Measurements from ENCODE around the gene ZNF814.
"Not testable (repeated sequence)": the region's sequence is repeated elsewhere in the genome, so short reads cannot be mapped to it uniquely, and the experiment has no call there.

ZNF814 gene

DNA sequence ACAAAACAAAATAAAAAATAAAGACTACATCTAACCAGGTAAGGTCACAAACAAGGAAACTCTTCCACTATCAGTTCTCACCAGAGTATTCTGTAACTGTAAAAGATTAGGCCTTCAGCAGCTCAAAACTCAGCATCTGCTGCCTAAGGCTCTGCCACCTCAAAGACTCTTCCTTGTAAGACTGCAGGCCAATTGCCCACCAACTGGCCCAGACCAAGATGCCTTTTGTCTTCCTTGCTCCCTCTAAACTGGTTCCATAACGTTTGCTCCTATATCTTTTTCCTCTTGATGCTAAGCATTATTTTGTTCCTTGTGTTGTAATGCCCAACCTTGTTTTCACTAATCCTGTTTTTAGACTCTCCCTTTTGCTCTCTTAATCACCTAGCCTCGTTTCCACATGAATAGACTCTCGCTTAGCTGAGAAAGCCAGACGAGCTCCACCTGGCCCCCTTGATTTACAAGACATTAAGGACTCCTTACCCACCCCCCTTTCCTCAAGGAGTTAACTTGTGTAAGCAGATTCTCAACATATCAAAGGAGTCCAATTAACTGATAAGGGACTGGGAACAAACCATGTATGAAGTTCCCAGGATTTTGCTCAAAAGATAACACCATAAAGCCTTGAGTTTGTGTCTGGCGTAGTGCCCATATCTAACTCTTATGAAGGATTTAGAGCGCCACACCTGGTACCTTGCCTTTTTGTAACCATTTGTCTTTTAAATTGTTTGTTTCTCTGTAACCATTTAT lies 1.5 kb downstream of the ZNF814 start:
- no peak overlapping the region for H3K4me3 ChIP-seq
- no peaks in the 10 kb centered on the region for H3K27me3 ChIP-seq (ENCODE audit: low read depth)
- peak; percentile 79 to 98 for DNase-seq (ENCODE audit: low spot score in 2 of 2)
- peaks cover 16% of the 10 kb centered on the region for H3K4me1 ChIP-seq
- in situ Hi-C loops (cut with MboI; ENCODE audit: low sequenced_read_pairs) = no loop called here
- H3K36me3 ChIP-seq (replicated peaks) = 0 out of 2 replicates have a peak, but pooled peaks cover 3% of the 10 kb centered on the region
- no peaks in the 10 kb centered on the region; the same call in 1 of the 2 replicates for H3K9me3 ChIP-seq

GRCh38 chr19:57886046-57886445 lies 2.8 kb downstream of the ZNF814 start:
- Histone ChIP-seq H3K27me3 (ENCODE audit: low read depth) (no peaks in the 10 kb centered on the region), H3K4me3 (no peak overlapping the region), H3K9me3 (no peaks in the 10 kb centered on the region; the same call in 1 of the 2 replicates), H3K36me3 (replicated peaks) (0 out of 2 replicates have a peak, but pooled peaks cover 3% of the 10 kb centered on the region), H3K4me1 (peaks cover 16% of the 10 kb centered on the region)
- in situ Hi-C loops (cut with MboI; ENCODE audit: low sequenced_read_pairs) = no loop called here
- no peak for DNase-seq (ENCODE audit: low spot score in 2 of 2)

DNA sequence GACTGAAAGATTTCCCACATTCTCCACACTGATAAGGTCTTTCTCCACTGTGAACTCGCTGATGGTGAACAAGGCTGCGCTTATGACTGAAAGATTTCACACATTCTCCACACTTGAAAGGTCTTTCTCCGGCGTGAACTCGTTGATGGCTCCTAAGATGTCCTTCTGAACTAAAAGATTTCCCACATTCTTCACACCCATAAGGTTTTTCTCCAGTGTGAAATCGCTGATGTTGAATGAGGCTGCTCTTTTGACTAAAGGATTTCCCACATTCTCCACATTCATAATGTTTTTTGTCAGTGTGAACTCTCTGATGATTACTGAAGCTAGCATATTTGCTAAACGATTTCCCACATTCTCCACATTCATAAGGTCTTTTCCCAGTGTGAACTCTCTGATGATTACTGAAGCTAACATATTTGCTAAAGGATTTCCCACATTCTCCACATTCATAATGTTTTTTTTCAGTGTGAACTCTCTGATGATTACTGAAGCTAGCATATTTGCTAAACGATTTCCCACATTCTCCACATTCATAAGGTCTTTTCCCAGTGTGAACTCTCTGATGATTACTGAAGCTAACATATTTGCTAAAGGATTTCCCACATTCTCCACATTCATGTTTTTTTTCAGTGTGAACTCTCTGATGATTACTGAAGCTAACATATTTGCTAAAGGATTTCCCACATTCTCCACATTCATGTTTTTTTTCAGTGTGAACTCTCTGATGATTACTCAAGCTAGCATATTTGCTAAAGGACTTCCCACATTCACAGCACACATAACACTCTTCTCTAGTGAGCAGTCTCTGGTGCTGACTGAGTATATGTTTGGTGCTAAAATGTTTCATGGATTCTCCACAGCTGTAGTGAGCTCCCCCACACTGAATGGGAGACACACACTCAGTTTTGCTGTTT lies 14.7 kb downstream of the ZNF814 start:
- DNase-seq (ENCODE audit: low spot score in 2 of 2); H3K36me3 ChIP-seq (replicated peaks); H3K27me3 ChIP-seq (ENCODE audit: low read depth); H3K4me3 ChIP-seq; in situ Hi-C loops (cut with MboI; ENCODE audit: low sequenced_read_pairs); H3K4me1 ChIP-seq: not testable (repeated sequence)
- H3K9me3 ChIP-seq = peaks cover 27% of the 10 kb centered on the region

DNA sequence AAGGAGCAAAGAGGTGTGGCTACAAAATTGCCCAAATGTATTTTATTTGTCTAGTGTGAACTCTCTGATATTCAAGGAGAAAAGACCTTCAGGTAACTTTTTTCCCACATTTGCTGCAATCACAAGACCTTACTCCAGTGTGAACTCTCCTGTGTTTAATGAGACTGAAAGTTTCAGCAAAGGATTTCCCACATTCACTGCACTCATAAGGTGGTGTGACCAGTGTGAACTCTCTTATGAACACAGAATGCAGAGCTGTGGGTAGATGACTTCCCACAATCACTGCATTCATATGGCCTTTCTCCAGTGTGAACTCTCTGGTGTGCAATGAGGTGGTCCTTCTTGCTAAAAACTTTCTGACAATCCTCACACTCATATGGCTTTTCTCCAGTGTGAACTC lies 16.4 kb downstream of the ZNF814 start:
- Histone ChIP-seq H3K4me1 (no peaks in the 10 kb centered on the region), H3K4me3 (no peak overlapping the region), H3K9me3 (peaks cover 35% of the 10 kb centered on the region), H3K36me3 (replicated peaks) (peaks cover 10% of the 10 kb centered on the region), H3K27me3 (ENCODE audit: low read depth) (no peaks in the 10 kb centered on the region)
- no peak for DNase-seq (ENCODE audit: low spot score in 2 of 2)
- in situ Hi-C loops (cut with MboI; ENCODE audit: low sequenced_read_pairs) = no loop called here

- Histone ChIP-seq H3K4me1 (no peaks in the 10 kb centered on the region), H3K4me3 (no peak overlapping the region), H3K27me3 (ENCODE audit: low read depth) (no peaks in the 10 kb centered on the region), H3K36me3 (replicated peaks) (peaks cover 29% of the 10 kb centered on the region), H3K9me3 (peaks cover 33% of the 10 kb centered on the region)
- no peak for DNase-seq (ENCODE audit: low spot score in 2 of 2)
- in situ Hi-C loops (cut with MboI; ENCODE audit: low sequenced_read_pairs) = no loop called here
These were observed 18.6 kb downstream of the ZNF814 start for GRCh38 chr19:57870225-57870624.

GRCh38 chr19:57869655-57870054 lies 19.2 kb downstream of the ZNF814 start:
- in situ Hi-C loops (cut with MboI; ENCODE audit: low sequenced_read_pairs); DNase-seq (ENCODE audit: low spot score in 2 of 2); H3K4me3 ChIP-seq; H3K27me3 ChIP-seq (ENCODE audit: low read depth); H3K4me1 ChIP-seq: not testable (repeated sequence)
- Histone ChIP-seq H3K9me3 (peaks cover 33% of the 10 kb centered on the region), H3K36me3 (replicated peaks) (peaks cover 34% of the 10 kb centered on the region)

GRCh38 chr19:57867868-57868492 lies 20.9 kb downstream of the ZNF814 start:
- in situ Hi-C loops (cut with MboI; ENCODE audit: low sequenced_read_pairs) = no loop called here
- Histone ChIP-seq H3K36me3 (replicated peaks) (peaks cover 43% of the 10 kb centered on the region), H3K27me3 (ENCODE audit: low read depth) (no peaks in the 10 kb centered on the region), H3K9me3 (peaks cover 27% of the 10 kb centered on the region), H3K4me1 (no peaks in the 10 kb centered on the region), H3K4me3 (no peak overlapping the region)
- DNase-seq (ENCODE audit: low spot score in 2 of 2) = no peak

DNA sequence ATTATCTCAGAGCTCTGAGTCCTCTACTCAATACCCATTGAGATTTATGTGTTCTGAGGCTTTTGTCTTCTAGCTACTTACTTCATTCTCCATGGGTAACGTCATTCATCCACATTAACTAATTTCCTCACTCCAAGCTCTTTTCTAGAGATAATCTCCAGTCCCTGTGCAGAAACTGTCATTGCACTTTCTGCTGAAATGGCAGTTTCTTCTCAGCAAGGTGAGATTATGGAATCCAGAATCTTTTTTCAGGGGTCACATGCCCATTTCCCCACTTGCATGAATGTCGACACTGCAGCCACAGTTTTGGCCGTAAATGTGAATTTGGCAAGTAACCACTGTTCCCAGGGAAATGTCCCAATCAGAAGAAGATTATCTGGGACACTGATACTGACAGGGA lies 26.5 kb downstream of the ZNF814 start:
- H3K4me3 ChIP-seq; H3K4me1 ChIP-seq; in situ Hi-C loops (cut with MboI; ENCODE audit: low sequenced_read_pairs); H3K9me3 ChIP-seq; DNase-seq (ENCODE audit: low spot score in 2 of 2); H3K27me3 ChIP-seq (ENCODE audit: low read depth): not testable (repeated sequence)
- H3K36me3 ChIP-seq (replicated peaks) = peaks cover 73% of the 10 kb centered on the region

DNA sequence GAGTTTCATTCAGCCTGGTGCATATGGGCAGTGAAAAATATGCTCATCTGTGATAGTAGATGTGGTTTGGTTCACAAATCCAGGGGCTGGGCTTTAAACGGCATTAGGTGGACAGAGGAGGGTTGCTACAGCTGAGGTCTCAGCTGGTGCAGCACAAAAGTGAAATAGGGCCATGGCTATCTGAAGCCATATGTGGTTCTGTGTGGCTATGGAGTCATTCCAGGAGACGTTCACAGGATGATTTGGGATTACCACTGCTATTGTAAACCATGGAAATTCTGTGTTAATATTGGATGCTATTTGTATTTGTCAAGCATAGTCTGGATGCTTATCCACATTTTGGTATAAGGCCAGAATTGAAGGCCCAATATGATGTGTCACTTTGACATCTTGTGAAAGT lies 34.7 kb downstream of the ZNF814 start:
- DNase-seq (ENCODE audit: low spot score in 2 of 2); H3K4me1 ChIP-seq; H3K27me3 ChIP-seq (ENCODE audit: low read depth); H3K4me3 ChIP-seq; in situ Hi-C loops (cut with MboI; ENCODE audit: low sequenced_read_pairs); H3K9me3 ChIP-seq: not testable (repeated sequence)
- peaks cover 53% of the 10 kb centered on the region for H3K36me3 ChIP-seq (replicated peaks)

DNA sequence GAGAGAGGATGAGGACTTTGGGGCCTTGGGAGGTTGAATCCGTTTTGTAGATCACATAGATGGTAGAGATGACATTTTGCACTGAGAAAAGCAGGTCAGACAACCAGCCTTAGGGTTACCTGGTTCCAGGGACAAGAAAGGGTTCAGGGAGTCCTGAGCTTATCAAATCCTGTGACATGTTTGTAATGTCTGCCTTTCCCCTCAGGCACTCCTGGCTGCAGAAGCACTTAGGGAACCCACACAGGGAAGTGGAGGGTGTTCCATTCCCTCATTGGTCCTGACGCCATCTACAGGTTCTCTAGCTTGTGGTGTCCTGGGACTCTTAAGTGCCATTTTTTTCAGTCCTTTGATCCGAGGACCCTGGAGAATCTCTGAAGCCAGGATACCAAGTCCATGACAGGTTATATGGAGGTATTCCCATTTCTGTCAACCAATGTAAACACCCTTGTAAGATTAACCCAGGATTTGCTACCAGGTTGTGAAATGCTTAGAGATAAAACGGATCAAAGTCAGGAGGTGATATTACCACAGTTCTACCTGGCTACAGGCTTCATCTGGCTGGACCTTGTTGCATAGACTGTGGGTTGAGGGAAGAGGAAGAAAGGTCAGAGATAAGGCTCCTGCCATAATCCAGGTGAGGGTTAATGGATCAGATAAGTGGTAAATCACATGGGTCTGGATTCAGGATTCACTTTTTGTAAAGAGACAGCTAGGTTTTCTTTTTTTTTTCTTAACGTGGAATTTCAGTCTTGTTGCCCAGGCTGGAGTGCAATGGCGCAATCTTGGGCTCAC lies 36.8 kb downstream of the ZNF814 start:
- H3K9me3 ChIP-seq; in situ Hi-C loops (cut with MboI; ENCODE audit: low sequenced_read_pairs); H3K27me3 ChIP-seq (ENCODE audit: low read depth); H3K4me1 ChIP-seq; H3K4me3 ChIP-seq; DNase-seq (ENCODE audit: low spot score in 2 of 2): not testable (repeated sequence)
- peaks cover 42% of the 10 kb centered on the region for H3K36me3 ChIP-seq (replicated peaks)

GRCh38 chr19:57850553-57851017 lies 38.3 kb downstream of the ZNF814 start:
- peaks cover 29% of the 10 kb centered on the region for H3K36me3 ChIP-seq (replicated peaks)
- in situ Hi-C loops (cut with MboI; ENCODE audit: low sequenced_read_pairs) = no loop called here
- DNase-seq (ENCODE audit: low spot score in 2 of 2) = peak; percentile 78 to 91
- H3K27me3 ChIP-seq (ENCODE audit: low read depth) = no peaks in the 10 kb centered on the region
- H3K4me3 ChIP-seq = peak overlapping the region; percentile 55
- peaks cover 7% of the 10 kb centered on the region; the same call in 1 of the 2 replicates for H3K4me1 ChIP-seq
- H3K9me3 ChIP-seq = no peaks in the 10 kb centered on the region

DNA sequence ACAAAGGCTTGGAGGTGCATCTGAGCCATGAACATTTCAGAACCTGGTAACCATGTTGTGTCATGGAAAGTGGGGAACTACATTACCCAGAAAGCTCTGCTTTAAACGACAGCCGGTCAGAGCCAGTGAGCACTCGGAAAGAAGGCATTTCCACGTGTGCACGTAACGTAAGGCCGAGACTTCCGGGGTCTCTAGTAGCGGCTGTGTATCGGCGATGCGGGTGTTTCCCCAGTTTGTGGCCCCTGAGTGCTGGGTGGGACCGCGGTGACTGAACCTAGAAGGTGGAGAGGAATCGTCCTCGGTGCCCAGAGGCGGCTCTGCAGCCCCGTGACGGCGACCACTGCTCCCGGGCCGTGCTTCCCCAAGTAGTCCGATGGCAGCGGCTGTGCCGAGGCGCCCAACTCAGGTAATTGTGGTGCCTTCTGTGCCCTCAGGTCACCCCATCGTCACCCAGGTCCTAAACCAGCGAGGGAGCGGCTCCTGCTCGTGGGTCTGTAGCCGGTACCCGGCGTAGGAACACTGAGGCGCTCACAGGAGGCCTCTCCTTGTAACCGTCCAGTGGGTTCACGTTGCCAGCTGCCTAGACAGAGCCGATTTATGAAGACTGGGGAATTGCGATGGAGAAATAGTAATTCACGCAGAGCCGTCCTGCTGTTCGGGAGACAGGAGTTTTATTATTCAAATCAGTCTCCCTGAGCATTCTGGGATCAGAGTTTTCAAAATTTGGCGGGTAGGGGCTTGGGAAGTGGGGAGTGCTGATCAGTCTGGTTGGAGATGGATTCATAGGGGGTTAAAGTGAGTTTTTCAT lies 39.0 kb downstream of the ZNF814 start, which contains the start of gene ZNF587:
Gene ZNF587, plus strand, starts transcription at position 194 of the 808 bp plus-strand sequence. Its CDS starts 180 bp downstream, at position 374.
- peak within 1 kb of the TSS; percentile 55 for H3K4me3 ChIP-seq
- H3K36me3 ChIP-seq (replicated peaks) = peaks cover 28% of the 10 kb centered on the region
- in situ Hi-C loops (cut with MboI; ENCODE audit: low sequenced_read_pairs); H3K4me1 ChIP-seq; H3K9me3 ChIP-seq; H3K27me3 ChIP-seq (ENCODE audit: low read depth): not testable (repeated sequence)
- DNase-seq (ENCODE audit: low spot score in 2 of 2) = peak; percentile 83
